ENCODE data around the gene HDAC4.

The HDAC4 gene

DNA sequence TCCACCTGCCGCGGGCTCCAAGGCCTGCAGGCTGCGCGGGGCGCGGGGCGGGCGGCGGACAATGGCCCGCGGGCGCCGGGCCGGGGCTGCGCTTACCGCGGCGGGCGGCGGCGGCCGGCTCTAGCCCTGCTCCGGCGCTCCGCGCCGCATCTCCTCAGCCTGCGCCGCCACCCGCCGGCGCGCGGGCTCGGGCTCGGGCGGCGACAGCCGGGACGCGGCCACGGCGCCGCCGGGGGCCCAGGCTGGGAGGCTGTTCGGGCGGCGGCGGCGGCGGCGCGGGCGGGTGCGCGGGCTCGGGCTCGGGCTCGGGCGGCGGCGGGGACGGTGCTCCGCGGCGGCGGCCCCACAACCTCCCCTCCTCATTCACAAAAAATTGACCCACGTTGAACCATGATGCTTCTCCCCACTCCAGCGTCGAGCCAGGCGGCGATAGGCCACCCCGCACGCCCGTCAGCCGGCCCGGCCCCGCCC is at the start of gene HDAC4:
HDAC4 (minus strand) TSS at position 425 of the 471 bp plus-strand sequence. CDS start 48,321 bp downstream, outside the sequence.
- no peak for TF ChIP-seq GATA2 (IDR thresholded peaks at IDR 0.05; ENCODE audit: low read depth, low read length)
- TF ChIP-seq GATA3 (IDR thresholded peaks at IDR 0.05; ENCODE audit: low read depth, low read length): no peak

DNA sequence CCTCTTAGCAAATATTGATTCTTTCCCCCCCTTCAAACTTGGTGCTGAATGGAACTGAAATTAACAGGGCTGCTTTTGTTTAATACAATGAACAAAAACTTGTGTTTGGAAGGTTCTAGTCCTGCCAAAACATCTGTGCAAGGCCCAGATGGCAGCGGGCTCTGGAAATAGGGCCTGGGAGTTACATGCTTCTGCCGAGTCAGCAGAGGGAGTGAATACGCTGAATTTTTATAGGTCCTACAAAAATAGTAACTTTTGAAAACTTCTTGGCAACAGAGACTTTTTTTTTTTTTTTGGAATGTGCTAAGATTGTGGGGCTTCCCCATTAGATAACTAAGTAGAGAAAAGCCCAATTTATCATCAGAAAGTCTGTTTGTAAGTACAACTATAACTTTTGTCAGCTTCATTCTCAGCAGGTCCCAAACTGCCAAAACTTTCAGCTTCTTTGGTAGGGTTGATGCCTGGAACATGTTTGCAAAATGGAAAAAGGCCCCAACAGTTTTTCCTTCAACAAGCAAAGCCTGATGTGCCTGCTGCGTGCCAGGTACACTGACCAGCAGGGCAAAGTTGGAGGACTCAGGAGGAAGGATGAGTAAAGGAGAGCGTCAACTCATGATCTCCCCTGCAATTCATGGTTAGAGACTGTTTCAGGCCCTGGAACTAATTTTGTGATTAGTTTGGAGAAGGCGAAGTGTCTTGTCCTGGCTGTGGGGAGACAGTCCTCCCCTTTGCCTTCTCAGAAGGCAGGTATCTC is 45.1 kb upstream of the HDAC4 start:
- TF ChIP-seq GATA3 (IDR thresholded peaks at IDR 0.05; ENCODE audit: low read depth, low read length) (no peak), GATA2 (IDR thresholded peaks at IDR 0.05; ENCODE audit: low read depth, low read length) (no peak)

DNA sequence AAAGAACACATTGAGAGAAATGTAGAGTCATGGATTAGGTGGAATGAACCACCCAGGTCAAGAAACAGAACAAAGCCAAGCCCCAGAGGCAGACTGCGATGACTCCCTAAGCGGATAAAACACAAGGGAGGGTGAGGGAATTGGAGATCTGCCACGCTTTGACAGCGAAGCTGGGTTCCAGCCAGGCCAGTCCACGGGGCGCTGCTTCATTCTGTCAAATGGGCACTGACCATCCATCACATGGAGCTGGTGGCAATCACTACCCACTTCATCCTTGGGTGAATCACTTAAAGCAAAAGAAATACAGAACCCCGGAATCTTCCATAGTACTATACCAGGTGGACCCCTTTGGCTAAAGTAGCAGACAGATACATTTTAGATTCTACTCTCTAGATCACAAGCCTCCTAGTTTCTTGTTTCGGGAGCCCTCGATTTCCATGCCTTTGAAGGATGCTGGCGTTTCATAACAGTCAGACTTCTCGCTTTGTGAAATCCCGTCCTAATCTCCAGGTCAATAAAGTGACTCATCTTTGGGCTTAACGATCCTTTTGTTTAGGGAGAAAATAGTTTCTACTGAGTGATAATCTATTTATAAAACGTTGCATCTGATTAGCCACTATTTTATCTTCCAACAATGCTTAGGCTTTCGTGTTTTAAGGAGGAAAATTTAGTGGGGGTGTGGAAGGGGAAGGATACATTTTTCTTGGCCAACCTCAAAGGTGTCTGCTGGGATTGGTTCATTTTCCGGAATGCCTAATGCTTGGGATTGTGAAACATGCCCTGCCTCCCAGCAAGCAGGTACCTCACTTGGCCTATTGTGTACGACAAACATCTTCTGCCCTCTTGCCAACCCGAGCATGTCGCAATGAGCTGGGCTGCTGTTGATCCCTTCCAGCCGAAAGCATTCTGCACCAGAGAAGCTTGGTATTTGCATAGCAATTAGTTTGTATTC is 44.1 kb upstream of the HDAC4 start:
- TF ChIP-seq GATA3 (IDR thresholded peaks at IDR 0.05; ENCODE audit: low read depth, low read length) (no peak), GATA2 (IDR thresholded peaks at IDR 0.05; ENCODE audit: low read depth, low read length) (no peak)

DNA sequence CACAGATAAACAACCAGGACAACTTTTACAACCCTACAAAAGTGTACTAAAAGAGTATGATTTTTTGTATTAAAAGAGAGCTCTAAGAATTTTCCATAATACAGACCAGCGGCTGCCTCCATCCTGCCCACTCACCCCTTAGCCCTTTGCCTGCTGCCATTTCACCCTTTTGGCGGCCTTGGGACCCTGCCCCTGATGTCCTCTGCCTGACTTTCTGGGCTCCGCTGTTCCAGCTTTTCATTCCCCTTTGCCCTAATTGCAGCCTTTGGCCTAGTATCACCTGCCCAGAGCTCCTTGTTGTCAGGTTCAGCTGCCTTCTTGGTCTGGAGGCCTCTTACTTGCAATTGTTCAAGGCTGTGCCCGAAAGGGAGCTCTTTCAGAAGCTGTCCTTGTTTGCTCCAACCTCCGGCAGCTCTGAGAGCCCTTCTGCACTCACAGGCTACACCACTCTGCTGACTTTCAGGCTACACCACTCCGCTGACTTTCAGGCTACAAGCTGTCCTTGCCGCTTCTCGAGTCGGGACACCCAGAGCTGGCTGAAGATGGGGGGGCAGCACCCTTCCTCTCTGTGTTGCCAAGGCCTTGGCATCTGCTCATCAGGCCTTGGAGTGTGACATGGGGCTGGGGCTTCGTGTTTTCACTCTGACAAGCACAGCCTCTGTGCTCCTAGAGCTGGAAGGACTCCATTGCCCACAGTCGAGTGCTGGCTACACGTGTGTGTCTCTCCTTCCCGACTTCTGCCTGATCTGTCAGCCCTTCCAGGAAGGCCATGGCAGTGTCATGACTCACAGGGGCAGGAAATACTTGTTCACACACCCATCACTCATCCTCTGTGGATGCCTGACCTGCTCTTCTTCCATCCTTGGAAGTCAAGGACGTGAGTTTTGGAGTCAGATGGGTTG is 43.1 kb upstream of the HDAC4 start:
- TF ChIP-seq GATA3 (IDR thresholded peaks at IDR 0.05; ENCODE audit: low read depth, low read length): no peak
- TF ChIP-seq GATA2 (IDR thresholded peaks at IDR 0.05; ENCODE audit: low read depth, low read length): no peak

DNA sequence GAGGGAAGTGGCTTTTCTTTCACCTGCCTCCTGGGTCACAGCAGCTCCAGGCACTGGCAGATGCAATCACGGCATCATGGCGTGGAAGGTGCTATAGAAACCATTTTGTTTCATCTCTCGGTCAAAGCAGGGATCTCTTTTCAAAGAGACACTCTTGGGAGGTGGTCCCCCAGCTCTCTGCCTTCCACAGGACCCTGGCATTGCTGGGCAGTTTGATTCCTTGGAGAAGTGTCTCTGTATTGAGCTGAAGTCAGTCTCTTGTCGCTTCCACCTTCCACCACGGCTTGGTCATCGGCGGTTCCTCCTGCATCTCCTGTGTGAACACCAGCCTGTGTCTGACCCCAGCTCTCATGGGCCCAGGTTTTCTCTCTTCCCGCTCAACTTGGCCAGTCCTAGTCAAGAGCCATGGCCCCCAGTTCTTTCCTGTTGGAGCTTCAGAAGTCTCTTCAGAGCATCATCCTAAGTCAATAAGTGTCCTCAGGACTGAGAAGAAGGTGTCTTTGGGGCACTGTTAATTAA is 42.3 kb upstream of the HDAC4 start:
- no peak for TF ChIP-seq GATA3 (IDR thresholded peaks at IDR 0.05; ENCODE audit: low read depth, low read length)
- no peak for TF ChIP-seq GATA2 (IDR thresholded peaks at IDR 0.05; ENCODE audit: low read depth, low read length)

DNA sequence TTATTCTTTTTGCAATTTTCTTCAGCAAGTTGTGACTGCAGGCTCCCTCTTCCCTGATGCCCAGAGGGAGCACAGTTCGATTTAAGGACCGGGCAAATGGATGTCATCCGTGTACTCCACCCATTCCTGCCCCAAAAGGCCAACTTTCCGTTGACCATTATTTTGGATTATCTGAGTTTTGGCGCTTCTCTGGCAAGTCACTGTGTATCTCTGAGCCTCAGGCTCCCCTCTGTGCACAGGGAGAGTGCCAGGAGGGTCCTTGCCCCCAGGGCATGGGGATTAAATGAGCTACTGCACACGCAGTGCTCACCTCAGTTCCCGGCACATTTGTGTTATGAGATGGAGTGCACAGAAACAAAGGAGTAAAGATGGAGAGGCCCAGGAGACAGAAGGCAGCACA is 41.4 kb upstream of the HDAC4 start:
- TF ChIP-seq GATA2 (IDR thresholded peaks at IDR 0.05; ENCODE audit: low read depth, low read length) (no peak), GATA3 (IDR thresholded peaks at IDR 0.05; ENCODE audit: low read depth, low read length) (no peak)

DNA sequence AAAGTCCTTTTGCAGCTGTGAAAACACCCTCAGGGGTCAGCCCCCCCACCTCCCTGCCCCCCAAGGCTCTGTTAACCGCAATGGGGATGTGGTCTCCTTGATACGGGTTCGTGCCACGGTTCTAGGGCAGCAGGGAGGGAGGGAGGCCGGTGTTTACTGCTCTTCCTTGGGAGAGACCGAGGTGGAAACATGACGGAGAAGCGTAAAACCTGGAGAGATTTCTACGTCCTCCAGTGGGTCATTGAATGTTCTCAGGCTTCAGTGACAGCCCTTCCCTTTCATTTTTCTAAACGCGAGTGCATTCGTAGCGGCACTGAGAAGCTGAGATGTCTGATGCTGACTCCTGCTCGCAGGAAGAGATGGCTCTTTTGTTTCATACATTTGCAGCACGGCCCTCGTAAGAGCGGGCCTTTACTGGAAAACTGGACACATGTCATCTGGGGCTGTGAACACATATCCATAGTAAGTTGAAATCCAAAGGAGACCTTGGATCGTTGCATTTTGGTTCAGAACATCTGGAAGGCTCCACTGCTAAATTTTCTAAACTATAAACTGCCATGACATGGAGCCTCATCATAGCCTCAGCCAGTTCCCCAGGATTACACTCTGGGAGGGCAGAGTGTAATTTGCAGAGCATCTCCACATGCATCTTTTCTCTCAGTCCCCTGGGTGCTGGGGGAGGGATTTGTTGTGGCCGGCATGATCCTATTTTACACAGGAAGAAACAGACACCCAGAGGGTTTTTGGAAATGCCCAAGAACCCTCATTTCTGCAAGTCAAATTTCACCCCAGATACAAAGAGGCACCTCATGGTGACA is 40.6 kb upstream of the HDAC4 start:
- TF ChIP-seq GATA3 (IDR thresholded peaks at IDR 0.05; ENCODE audit: low read depth, low read length) (no peak), GATA2 (IDR thresholded peaks at IDR 0.05; ENCODE audit: low read depth, low read length) (no peak)

DNA sequence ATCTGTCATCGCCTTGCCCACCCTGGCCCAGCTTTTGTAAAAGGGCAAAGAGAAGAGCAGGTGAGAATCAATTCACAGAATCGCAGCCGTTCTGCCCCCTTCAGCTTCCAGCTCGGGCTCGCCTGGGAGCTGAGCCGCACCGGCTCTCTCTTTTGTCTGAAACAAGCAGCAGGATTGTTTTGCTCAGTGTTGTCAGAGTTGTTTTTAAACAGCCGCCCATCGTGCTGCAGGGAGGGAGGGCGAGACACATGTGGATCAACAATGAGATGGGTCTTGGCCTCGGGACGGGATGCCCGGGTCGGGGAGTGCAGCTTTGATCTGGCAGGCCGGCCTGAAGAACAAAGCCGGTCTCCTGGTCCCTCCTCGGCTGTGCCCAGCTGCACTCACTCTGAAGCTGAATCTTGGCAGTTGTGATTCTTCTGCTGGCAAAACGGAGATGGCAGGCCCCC is 39.7 kb upstream of the HDAC4 start:
- TF ChIP-seq GATA3 (IDR thresholded peaks at IDR 0.05; ENCODE audit: low read depth, low read length) (no peak), GATA2 (IDR thresholded peaks at IDR 0.05; ENCODE audit: low read depth, low read length) (no peak)

DNA sequence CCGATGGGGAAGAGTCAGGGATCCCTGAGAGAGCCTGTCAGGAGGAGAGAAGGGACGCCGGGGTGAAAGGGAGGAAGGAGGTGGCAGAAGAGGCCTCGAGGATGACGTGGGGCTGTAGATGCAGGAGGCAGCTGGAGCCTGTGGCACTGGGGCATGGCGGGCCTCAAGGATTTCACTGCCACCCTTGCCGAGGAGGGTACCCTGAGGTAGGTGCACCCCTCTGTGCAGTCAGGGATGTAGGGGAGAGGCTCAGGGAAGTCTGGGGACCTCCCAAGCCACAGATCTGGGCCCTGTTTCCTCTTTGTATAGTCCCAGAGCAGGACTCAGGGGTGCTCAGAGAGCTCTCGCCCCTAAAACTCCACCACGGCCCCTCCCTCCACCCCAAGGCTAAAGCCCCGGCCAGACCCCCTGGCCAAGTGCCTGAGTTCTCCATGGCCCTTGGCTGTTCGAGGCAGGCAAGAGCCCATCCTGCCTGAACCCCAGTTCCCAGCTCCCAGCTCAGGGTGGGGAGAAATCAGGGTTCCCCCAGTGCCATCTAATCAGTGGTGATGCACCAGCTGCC is 39.0 kb upstream of the HDAC4 start:
- no peak for TF ChIP-seq GATA2 (IDR thresholded peaks at IDR 0.05; ENCODE audit: low read depth, low read length)
- no peak for TF ChIP-seq GATA3 (IDR thresholded peaks at IDR 0.05; ENCODE audit: low read depth, low read length)

DNA sequence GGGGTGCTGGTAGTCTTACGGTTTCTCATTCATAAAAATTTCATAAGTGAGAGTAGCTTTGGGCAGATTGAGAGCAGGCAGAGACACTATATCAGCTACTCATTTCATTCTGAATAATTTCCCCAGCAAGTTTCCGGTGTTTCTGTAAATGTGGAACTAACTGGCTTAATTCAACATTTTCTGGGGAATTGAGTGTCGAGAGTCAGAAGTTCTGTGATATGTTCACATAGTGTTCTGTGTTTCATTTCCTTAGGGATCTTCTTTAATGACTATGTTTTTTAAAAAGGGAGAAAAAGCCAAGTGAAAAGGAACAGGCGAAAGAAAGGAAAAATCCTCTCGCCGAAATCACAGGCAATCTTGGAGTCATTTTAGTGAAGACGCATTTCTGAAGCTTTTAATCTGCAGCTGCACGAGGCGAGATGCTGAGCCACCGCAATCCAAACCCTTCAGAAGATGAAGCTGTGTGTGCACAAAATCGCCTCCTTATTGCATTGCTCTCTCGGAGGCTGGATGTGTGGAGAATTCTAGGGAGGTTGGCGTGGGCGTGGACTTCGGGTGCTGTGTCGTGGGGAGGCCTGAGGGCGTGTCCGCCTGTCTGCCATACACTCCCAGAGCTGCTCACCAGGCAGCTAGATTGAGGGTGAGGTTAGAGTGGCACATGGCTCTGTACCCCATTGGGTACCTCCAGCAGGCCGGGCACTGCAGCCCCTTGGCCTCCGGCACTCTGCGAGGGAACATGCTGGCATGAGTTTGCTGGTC is 38.4 kb upstream of the HDAC4 start:
- no peak for TF ChIP-seq GATA2 (IDR thresholded peaks at IDR 0.05; ENCODE audit: low read depth, low read length)
- no peak for TF ChIP-seq GATA3 (IDR thresholded peaks at IDR 0.05; ENCODE audit: low read depth, low read length)

DNA sequence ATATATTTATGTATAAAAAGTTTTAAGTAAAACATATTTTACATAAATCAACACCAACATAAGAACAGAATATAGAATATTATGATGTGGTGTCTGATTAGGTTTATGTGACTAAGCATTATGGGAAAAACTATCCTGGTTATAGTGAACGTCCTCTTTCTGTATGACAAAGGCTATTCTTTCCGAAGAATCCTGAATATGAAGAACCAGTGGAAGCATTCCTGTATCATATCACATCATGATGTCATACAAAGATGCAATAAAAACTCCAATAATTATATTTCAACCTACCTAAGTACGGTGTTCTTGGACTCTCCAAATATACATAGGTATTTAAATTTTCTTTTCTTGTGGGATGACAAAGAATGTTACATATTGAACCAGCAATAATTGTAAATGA is 37.5 kb upstream of the HDAC4 start:
- TF ChIP-seq GATA3 (IDR thresholded peaks at IDR 0.05; ENCODE audit: low read depth, low read length) (no peak), GATA2 (IDR thresholded peaks at IDR 0.05; ENCODE audit: low read depth, low read length) (no peak)

Data from SH-SY5Y (cell line).